Spleen (tissue), 11 donors: ENCODE measurements around the gene TMEM140. TPM values are rescaled to one million over a fixed set of nuclear protein-coding genes. Genes with fewer than 3 reads are reported as not detected.
A peak's percentile ranks its signal among the peaks of the same experiment; 100 is the strongest.

Experiments used
- DNase-seq: peaks from one replicate; pipeline ENCODE4 v3.0.0-alpha.2; 2020
- H3K27ac ChIP-seq, 8 donors: fragments of 200-600 bp; sonication (generic) in 7 of 8; 1 replicate in 4 of 8; 2 replicates in 4 of 8; pipeline versions ENCODE4 v1.5.0 to v1.8.0; 2016 to 2021; ENCODE audit warnings: inconsistent platforms in 4 of 8, mild to moderate bottlenecking in 4 of 8, moderate library complexity in 1 of 8
- H3K27me3 ChIP-seq, 7 donors: fragments of 200-600 bp; sonication (generic) in 6 of 7; replicated peaks in 1 of 7; 1 replicate in 4 of 7; 2 replicates in 3 of 7; pipeline versions ENCODE4 v1.5.0 to v1.8.0; 2016 to 2021; ENCODE audit warnings: inconsistent platforms in 3 of 7, mild to moderate bottlenecking in 1 of 7
- H3K36me3 ChIP-seq, 6 donors: fragments of 200-600 bp; sonication (generic) in 5 of 6; 1 replicate in 4 of 6; 2 replicates in 2 of 6; pipeline versions ENCODE4 v1.5.0 to v1.8.0; 2016 to 2021; ENCODE audit warnings: inconsistent platforms in 2 of 6
- H3K4me1 ChIP-seq, 6 donors: fragments of 200-600 bp; sonication (generic) in 5 of 6; 1 replicate in 3 of 6; 2 replicates in 3 of 6; pipeline versions ENCODE4 v1.5.0 to v1.8.0; 2016 to 2021; ENCODE audit warnings: inconsistent platforms in 3 of 6
- H3K4me3 ChIP-seq, 8 donors: fragments of 200-600 bp; sonication (generic) in 7 of 8; 1 replicate in 4 of 8; 2 replicates in 4 of 8; pipeline versions ENCODE4 v1.5.0 to v1.8.0; 2016 to 2021; ENCODE audit warnings: inconsistent platforms in 4 of 8, mild to moderate bottlenecking in 4 of 8, moderate library complexity in 2 of 8
- H3K9me3 ChIP-seq, 8 donors: fragments of 200-600 bp; sonication (generic) in 7 of 8; 1 replicate in 4 of 8; 2 replicates in 4 of 8; pipeline versions ENCODE4 v1.5.0 to v1.8.0; 2016 to 2021; ENCODE audit warnings: inconsistent platforms in 4 of 8
- CTCF ChIP-seq, 11 experiments: fragments of 200-600 bp in 7 of 11; fragments of 450-650 bp in 4 of 11; sonication (generic) in 4 of 11; IDR thresholded peaks in 8 of 11; conservative IDR thresholded peaks in 3 of 11; 1 replicate in 7 of 11; 2 replicates in 4 of 11; pipeline versions ENCODE4 v1.4.0 to v1.8.0; 2016 to 2021; ENCODE audit warnings: antibody characterized with exemption in 11 of 11, inconsistent platforms in 4 of 11, mild to moderate bottlenecking in 1 of 11
- POLR2A ChIP-seq, 3 donors: fragments of 450-650 bp; IDR thresholded peaks; one replicate each; pipeline ENCODE4 v1.5.1; 2017; ENCODE audit warnings: antibody characterized with exemption in 3 of 3, mild to moderate bottlenecking in 1 of 3
- POLR2AphosphoS5 ChIP-seq, 3 donors: sonication (generic); formaldehyde crosslinking; IDR thresholded peaks; one replicate each; pipeline ENCODE4 v1.5.1; 2017; ENCODE audit warnings: antibody characterized with exemption in 3 of 3
- WGBS, 5 donors: extraction: QIAGEN DNeasy Blood & Tissue Kit in 3 of 5; methylation state at CpG; one replicate each; pipeline versions ENCODE4 v1.1.5 to v1.1.7; 2013 to 2018; 5-methylcytosine and 5-hydroxymethylcytosine counted together
- intact Hi-C: fragments of 100-400 bp; cut with DNase I; formaldehyde crosslinking; loops from one replicate; pipeline ENCODE4 v1.15.0; 2023; ENCODE audit warnings: low total_unique reads
- polyA plus RNA-seq, 3 donors: library from polyadenylated mRNA; stranded (reverse); fragments of 200-250 nt; gene quantifications; one replicate each; pipeline ENCODE4 v1.2.1, GENCODE V29; 2013
- total RNA-seq, 7 donors: library from RNA; depleted of rRNA in 3 of 7; stranded (reverse); fragments of >200 nt in 3 of 7; fragmentation: NEBNext Ultra II Directional in 4 of 7; extraction: Animal tissue kit (Norgen Biotek cat#: 25700) in 4 of 7; gene quantifications; one replicate each; pipeline versions ENCODE4 v1.1.0 to v1.2.1, GENCODE V29; 2016 to 2021
- donor health status: healthy with polysubstance abuse.
- donor health status: DM: no; HTN: no; CAD: no; lungs with moderate emphysema.
- donor health status: DM: no; HTN: no; CAD: no.
- donor health status: Bipolar disorder and iron deficiency.
- donor health status: healthy.
- donor health status: DM: no; HTN: no; CAD: no.
- donor health status: DM: yes; HTN: yes; CAD: no.

TMEM140 gene
- total and polyA plus RNA-seq, 10 donors: 7.0 to 76.1 (median 43.4) TPM

GRCh38 chr7:135181929-135182678, 34.2 kb downstream of the TMEM140 start:
- H3K36me3 ChIP-seq: peaks cover 0 to 79% (median 58%) of the 10 kb centered on the region in 6 donors
- peak; percentile 66 for DNase-seq
- H3K9me3 ChIP-seq: peaks cover 10 to 66% (median 47%) of the 10 kb centered on the region in 8 donors
- peak in 1 of 3 donors; percentile 64 for TF ChIP-seq POLR2AphosphoS5 (IDR thresholded peaks at IDR 0.05)
- TF ChIP-seq POLR2A (IDR thresholded peaks at IDR 0.05): no peak
- no peak for TF ChIP-seq CTCF (IDR thresholded peaks at IDR 0.05 in 8 of 11, conservative IDR thresholded peaks at IDR 0.05 in 3 of 11)
- intact Hi-C loops: no loop called here
- H3K27me3 ChIP-seq: no peaks in the 10 kb centered on the region
- no peak overlapping the region for H3K4me3 ChIP-seq
- no peak overlapping the region for H3K27ac ChIP-seq
- 96 to 99% (median 97%) methylated on average over 31 of the region's 31 CpGs for WGBS, 5 donors
- no peaks in the 10 kb centered on the region for H3K4me1 ChIP-seq

- H3K36me3 ChIP-seq: peaks cover 0 to 92% (median 70%) of the 10 kb centered on the region in 6 donors
- no peak for TF ChIP-seq CTCF (IDR thresholded peaks at IDR 0.05 in 8 of 11, conservative IDR thresholded peaks at IDR 0.05 in 3 of 11)
- TF ChIP-seq POLR2AphosphoS5 (IDR thresholded peaks at IDR 0.05): no peak
- TF ChIP-seq POLR2A (IDR thresholded peaks at IDR 0.05): no peak
- peak; percentile 15 for DNase-seq
- intact Hi-C loops: no loop called here
- peaks cover 10 to 62% (median 47%) of the 10 kb centered on the region in 8 donors for H3K9me3 ChIP-seq
- H3K27ac ChIP-seq: no peak overlapping the region
- WGBS, 5 donors: 93 to 98% (median 96%) methylated on average over 7 of the region's 7 CpGs
- no peaks in the 10 kb centered on the region for H3K27me3 ChIP-seq
- no peak overlapping the region for H3K4me3 ChIP-seq
- no peaks in the 10 kb centered on the region for H3K4me1 ChIP-seq
Observed at GRCh38 chr7:135183478-135183877, 35.6 kb downstream of the TMEM140 start.

GRCh38 chr7:135184254-135184841, 36.5 kb downstream of the TMEM140 start:
- no peak overlapping the region for H3K27ac ChIP-seq
- peaks cover 0 to 100% (median 78%) of the 10 kb centered on the region in 6 donors for H3K36me3 ChIP-seq
- TF ChIP-seq POLR2A (IDR thresholded peaks at IDR 0.05) (no peak), CTCF (IDR thresholded peaks at IDR 0.05 in 8 of 11, conservative IDR thresholded peaks at IDR 0.05 in 3 of 11) (no peak), POLR2AphosphoS5 (IDR thresholded peaks at IDR 0.05) (peak in 1 of 3 donors; percentile 12)
- 94 to 99% (median 96%) methylated on average over 3 to 5 of the region's 5 CpGs for WGBS, 5 donors
- H3K27me3 ChIP-seq: no peaks in the 10 kb centered on the region
- peak; percentile 53 for DNase-seq
- peaks cover 10 to 55% (median 44%) of the 10 kb centered on the region in 8 donors for H3K9me3 ChIP-seq
- no peaks in the 10 kb centered on the region for H3K4me1 ChIP-seq
- H3K4me3 ChIP-seq: no peak overlapping the region
- intact Hi-C loops: no loop called here
